Peyer's patch (tissue), 4 donors: ENCODE measurements around the gene UCP3.

Source experiments
- POLR2A ChIP-seq, 2 donors: fragments of 450-650 bp; IDR thresholded peaks; one replicate each; pipeline ENCODE4 v1.5.1; 2017; ENCODE audit warnings: antibody characterized with exemption in 2 of 2, mild to moderate bottlenecking in 2 of 2, moderate library complexity in 2 of 2
- TF ChIP-seq, protein P1 (sequence below), 6 experiments: fragments of 450-650 bp in 4 of 6; fragments of 200-600 bp in 2 of 6; sonication (generic) in 1 of 6; IDR thresholded peaks; one replicate each; pipeline ENCODE4 v1.5.1; 2017 to 2019; ENCODE audit warnings: antibody characterized with exemption in 6 of 6, mild to moderate bottlenecking in 3 of 6, moderate library complexity in 1 of 6

DNA sequence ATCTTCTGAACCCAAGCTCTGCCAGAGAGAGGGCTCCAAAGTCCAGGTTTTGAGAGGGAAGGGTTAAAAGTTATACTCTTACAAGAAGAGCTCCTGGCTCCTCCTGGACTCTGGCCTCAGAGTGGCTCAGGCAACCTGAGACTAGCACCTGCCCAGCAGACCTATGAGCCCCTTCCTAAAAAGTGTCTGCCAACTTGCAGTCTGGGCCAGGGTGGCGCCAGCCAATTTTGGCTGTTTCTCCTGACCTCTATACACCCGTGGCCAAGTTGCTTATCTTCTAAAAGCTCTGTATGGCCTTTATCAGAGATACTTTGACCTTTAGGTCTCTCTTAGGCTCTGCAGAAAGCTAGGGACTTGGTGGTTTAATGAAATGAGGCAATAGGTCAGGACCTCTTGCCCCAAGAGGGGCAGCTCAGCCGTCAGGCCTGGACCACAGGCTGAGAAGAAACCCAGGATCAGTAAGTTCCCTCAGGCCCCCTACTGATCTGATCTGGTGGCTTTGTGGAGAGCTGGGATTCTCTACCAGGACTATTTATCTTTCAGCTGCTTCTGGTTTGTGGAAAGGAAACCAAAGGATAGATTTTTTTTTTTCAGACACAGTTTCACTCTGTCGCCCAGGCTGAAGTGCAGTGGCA lies 10.3 kb upstream of the UCP3 start:
- TF ChIP-seq, protein P1, sequence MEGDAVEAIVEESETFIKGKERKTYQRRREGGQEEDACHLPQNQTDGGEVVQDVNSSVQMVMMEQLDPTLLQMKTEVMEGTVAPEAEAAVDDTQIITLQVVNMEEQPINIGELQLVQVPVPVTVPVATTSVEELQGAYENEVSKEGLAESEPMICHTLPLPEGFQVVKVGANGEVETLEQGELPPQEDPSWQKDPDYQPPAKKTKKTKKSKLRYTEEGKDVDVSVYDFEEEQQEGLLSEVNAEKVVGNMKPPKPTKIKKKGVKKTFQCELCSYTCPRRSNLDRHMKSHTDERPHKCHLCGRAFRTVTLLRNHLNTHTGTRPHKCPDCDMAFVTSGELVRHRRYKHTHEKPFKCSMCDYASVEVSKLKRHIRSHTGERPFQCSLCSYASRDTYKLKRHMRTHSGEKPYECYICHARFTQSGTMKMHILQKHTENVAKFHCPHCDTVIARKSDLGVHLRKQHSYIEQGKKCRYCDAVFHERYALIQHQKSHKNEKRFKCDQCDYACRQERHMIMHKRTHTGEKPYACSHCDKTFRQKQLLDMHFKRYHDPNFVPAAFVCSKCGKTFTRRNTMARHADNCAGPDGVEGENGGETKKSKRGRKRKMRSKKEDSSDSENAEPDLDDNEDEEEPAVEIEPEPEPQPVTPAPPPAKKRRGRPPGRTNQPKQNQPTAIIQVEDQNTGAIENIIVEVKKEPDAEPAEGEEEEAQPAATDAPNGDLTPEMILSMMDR (IDR thresholded peaks at IDR 0.05): no peak
- TF ChIP-seq POLR2A (IDR thresholded peaks at IDR 0.05): no peak
